ENCODE data around the gene DDI2.

DNA sequence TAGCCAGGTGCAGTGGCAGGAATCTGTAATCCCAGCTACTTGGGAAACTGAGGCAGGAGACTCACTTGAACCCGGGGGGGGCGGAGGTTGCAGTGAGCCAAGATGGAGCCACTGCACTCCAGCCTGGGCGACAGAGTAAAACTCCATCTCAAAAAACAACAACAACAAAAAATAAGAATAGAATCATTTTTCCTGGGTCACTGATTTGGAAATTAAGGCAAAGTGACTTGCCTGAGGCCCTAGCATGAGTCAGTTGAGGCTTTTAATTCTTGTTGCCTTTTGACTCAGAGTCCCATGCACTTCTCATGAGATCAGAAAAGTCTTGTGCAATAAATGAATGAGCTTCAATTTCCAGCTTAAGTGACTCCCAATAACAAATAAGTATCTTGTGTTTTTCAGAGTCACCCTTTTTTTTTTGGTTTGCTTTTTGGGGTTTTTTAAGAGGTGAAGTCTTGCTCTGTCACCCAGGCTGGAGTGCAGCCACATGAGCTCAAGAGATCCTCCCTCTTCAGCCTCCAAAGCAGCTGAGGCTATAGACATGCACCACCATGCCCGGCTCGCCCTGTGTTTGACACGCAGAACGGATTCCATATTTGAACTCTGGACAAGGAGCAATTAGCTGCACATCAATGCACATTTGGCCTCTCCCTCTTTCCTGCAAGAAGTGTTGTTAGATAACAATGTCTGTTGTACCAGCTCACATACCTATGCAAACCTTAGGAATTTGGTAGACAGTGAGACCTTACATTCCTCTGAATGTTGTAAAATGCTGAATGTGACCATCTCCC, 63.5 kb downstream of the DDI2 start:
- TF ChIP-seq, protein P1, sequence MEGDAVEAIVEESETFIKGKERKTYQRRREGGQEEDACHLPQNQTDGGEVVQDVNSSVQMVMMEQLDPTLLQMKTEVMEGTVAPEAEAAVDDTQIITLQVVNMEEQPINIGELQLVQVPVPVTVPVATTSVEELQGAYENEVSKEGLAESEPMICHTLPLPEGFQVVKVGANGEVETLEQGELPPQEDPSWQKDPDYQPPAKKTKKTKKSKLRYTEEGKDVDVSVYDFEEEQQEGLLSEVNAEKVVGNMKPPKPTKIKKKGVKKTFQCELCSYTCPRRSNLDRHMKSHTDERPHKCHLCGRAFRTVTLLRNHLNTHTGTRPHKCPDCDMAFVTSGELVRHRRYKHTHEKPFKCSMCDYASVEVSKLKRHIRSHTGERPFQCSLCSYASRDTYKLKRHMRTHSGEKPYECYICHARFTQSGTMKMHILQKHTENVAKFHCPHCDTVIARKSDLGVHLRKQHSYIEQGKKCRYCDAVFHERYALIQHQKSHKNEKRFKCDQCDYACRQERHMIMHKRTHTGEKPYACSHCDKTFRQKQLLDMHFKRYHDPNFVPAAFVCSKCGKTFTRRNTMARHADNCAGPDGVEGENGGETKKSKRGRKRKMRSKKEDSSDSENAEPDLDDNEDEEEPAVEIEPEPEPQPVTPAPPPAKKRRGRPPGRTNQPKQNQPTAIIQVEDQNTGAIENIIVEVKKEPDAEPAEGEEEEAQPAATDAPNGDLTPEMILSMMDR (IDR thresholded peaks at IDR 0.05; ENCODE audit: low read depth, low read length), result no peak
- TF ChIP-seq POLR2A (IDR thresholded peaks at IDR 0.05; ENCODE audit: extremely low read depth, insufficient read length), result no peak
- TF ChIP-seq, protein P2, sequence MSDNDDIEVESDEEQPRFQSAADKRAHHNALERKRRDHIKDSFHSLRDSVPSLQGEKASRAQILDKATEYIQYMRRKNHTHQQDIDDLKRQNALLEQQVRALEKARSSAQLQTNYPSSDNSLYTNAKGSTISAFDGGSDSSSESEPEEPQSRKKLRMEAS (IDR thresholded peaks at IDR 0.05; ENCODE audit: low read depth, low read length), result no peak
- TF ChIP-seq MYC (IDR thresholded peaks at IDR 0.05; ENCODE audit: low read depth, low read length), result no peak
